Activated T-cell treated with anti-CD3 and anti-CD28 coated beads for 48 hours (primary cell): Measurements from ENCODE around the gene PKMYT1.

Source experiments
- DNase-seq: peaks from one replicate; pipeline ENCODE4 v3.0.0-alpha.2; 2020; ENCODE audit warnings: low read depth

Gene PKMYT1

GRCh38 chr16:2980227-2981176 lies at the start of gene PKMYT1:
Gene PKMYT1, minus strand, starts transcription at chr16:2980446. Its CDS starts 789 bp downstream, at chr16:2979657.
- peak; percentile 98 for DNase-seq

GRCh38 chr16:3029491-3030221 lies 49.4 kb upstream of the PKMYT1 start:
- DNase-seq, result peak; percentile 53

DNA sequence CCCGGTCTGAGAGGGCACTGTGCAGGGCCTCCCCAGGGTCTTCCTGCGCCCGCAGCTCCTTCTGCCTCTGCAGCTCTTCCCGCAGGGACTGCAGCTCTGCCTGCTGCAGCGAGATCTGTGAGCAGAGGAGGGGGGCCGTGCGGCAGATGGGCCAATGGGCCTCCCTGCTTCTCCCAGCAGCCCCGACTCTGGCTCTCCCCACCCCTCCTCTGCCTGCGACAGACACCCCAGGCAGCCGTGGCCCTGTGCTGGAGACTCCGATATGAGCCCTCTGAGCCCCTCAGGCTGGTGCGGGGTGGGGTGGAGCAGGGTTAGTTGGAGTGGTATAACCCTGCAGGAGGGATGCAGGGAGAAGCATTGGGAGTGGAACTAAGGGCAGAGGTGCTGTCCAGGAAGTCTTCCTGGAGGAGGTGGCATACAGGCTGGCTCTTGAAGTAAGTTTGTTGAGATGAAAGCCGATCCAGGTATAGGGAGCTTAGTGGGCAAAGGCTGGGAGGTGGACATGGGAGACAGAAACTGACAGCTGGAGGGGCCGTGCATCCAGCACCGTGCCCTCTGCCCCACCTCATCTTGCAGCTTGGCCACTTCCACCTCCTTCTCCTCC lies 48.6 kb upstream of the PKMYT1 start:
- no peak for DNase-seq

DNA sequence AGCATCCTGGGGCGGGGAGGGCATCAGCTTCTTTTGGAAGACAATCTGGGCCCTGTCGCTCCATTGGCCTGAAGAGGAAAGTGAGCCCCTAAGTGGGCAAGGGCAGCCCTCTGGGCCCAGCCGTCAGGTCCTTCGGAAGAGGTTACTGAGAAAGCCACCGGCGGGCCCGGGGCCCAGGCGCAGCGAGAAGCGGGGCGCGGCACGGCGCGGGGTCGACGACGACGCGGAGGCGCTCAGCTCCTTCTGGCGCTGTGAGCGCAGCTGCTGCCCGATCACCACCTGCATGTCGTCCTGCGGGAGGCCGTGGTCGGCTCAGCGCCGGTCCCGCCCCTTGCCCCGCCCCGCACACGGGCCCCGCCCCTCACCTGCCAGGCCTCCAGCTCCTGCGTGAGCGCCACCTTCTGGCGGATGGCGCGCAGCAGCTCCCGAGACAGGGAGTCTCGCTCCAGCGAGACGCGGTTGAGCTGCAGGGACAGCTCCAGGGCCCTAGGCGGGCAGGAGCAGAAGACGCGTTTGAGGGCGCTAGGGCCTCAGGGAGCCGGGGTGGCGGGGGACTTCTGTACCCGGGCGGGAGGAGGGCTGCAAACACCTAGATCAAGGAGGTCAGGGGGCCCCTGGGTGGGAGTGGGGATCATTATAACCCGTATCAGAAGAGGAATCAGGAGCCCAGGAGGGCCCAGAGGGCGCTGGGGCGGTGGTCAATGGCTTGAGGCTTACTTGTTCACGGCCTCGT lies 47.9 kb upstream of the PKMYT1 start:
- peak; percentile 91 for DNase-seq

DNA sequence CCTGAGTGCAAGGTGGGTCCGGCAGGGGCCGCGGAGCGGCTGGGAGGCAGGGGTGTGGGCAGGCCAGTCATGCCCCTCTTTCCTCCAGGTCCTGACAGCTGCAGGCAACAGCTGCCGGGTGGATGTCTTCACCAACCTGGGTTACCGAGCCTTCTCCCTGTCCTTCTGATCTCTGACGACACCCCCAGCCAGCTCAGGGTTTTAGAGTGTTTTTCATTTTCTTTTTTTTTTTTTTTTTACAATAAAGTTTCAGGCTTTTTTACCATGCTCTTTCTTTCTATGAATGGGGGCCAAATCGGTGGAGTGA lies 47.2 kb upstream of the PKMYT1 start:
- DNase-seq, result no peak

- DNase-seq, result no peak
These were observed 46.6 kb upstream of the PKMYT1 start for GRCh38 chr16:3026609-3027488.

DNA sequence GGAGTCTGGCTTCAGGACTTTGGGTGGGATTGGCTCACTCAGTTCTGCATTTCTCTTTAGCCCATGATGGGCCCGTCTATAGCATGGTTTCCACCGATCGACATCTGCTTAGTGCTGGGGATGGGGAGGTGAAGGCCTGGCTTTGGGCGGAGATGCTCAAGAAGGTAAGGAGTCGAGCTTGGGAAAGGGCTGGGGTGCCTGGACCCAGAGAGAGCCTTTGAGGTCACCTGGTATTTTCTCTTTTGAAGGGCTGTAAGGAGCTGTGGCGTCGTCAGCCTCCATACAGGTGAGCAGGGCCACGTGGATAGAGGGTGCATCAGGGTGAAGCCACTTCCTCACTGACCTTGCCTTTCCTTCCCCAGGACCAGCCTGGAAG lies 45.7 kb upstream of the PKMYT1 start:
- no peak for DNase-seq

DNA sequence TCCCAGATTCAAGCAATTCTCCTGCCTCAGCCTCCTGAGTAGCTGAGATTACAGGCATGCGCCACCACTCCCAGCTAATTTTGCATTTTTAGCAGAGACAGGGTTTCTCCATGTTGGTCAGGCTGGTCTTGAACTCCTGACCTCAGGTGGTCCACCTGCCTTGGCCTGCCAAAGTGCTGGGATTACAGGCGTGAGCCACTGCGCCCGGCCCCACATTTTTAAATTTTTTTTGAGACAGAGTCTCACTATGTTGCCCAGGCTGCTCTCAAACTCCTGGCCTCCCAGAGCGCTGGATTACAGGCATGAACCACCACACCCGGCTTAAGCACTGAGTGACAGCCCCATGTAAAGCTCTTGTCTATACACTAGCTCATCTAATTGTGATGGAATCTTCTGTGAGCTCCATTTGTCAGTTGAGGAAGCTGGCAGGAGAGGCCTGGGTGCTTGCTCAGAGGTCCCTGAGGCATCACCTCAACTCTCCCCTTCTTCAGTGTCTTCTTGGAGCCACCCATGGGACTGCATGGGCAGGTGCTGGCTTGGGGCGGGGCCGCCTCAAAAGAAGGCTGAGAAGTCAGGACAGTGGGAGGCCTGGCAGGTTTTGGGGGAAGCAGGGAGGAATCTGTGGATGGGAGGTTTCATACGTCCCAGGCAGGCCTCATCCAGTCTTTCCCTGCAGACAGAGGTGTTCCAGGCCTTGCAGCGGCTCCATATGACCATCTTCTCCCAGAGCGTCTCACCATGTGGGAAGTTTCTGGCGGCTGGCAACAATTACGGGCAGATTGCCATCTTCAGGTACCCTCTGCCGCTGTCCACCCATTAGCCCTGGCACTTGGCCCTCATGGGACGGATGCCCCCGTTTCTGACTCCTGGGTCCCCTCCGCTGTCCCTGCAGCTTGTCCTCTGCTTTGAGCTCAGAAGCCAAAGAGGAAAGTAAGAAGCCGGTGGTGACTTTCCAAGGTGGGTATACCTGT lies 45.1 kb upstream of the PKMYT1 start:
- DNase-seq, result no peak

- peak; percentile 93 for DNase-seq
These were observed 43.6 kb upstream of the PKMYT1 start, which contains the start of the genes HCFC1R1 and THOC6 for GRCh38 chr16:3023669-3024478. Gene HCFC1R1, minus strand, starts transcription at chr16:3023942. Its CDS starts 1 bp downstream, at chr16:3023941. Gene THOC6, plus strand, starts transcription at chr16:3024035. Its CDS starts 292 bp downstream, at chr16:3024327.

DNA sequence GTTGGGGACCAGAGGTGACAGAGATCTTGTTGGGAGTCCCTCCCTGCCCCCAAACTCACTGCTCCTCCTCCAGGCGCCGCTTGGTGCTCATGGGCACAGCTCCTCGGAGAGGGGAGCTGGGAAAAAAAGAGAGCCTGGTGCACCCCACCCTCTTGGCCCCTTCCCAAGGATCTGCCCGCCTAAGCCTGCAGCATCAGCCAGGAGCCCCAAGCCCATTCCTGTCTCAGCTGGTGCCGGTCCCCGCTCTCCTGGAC lies 43.1 kb upstream of the PKMYT1 start:
- no peak for DNase-seq

DNA sequence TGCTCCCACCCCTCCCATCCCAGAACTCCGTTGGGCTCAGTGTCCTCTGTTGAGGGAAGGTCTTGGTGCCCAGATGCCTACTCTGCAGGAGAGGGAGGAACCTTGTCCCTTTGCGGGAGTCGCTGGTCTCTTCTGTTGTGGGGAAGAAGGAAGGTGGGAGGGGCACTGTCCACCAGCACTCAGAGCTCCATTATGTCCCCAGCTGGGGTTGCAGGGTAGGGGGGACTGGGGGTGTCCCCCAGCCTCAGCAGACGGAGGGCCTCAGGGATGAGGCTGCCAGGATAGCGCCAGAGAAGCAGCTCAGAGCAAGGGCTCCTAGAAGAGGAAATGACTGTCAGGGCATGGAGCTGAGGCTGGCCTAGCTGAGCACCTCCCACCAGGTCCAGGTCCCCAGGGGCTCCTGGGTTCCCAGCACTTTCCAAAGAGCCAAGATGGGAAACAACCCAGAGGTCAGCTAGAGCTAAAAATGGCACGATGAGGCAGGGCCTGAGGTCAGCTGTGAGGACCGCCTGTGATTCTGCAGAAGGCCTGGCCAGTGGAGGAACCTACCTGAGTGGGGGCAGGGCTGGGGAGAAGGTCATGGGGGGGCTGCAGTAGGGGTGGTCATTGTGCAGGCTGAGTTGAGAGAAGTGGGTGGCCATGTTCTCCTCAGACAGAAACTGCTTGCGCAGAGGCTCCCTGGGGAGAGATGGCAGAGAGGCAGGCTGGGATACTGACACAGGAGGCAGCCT lies 42.6 kb upstream of the PKMYT1 start:
- DNase-seq, result no peak

- DNase-seq, result peak; percentile 86
These were observed 42.0 kb upstream of the PKMYT1 start for GRCh38 chr16:3022208-3022683.

DNA sequence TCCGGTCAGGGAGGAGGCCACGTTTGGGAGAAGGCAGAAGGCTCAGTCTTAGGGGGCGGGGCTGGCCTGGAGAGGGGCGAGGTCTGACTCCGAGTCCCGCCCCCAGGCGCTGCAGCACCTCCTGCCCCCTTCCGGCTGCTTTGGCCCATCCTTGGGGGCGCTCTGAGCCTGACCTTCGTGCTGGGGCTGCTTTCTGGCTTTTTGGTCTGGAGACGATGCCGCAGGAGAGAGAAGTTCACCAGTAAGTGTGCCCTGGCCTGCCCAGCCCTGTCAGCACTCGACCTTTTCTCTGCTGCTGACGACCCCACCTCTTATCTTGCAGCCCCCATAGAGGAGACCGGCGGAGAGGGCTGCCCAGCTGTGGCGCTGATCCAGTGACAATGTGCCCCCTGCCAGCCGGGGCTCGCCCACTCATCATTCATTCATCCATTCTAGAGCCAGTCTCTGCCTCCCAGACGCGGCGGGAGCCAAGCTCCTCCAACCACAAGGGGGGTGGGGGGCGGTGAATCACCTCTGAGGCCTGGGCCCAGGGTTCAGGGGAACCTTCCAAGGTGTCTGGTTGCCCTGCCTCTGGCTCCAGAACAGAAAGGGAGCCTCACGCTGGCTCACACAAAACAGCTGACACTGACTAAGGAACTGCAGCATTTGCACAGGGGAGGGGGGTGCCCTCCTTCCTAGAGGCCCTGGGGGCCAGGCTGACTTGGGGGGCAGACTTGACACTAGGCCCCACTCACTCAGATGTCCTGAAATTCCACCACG lies 41.4 kb upstream of the PKMYT1 start:
- peak; percentile 88 for DNase-seq

DNA sequence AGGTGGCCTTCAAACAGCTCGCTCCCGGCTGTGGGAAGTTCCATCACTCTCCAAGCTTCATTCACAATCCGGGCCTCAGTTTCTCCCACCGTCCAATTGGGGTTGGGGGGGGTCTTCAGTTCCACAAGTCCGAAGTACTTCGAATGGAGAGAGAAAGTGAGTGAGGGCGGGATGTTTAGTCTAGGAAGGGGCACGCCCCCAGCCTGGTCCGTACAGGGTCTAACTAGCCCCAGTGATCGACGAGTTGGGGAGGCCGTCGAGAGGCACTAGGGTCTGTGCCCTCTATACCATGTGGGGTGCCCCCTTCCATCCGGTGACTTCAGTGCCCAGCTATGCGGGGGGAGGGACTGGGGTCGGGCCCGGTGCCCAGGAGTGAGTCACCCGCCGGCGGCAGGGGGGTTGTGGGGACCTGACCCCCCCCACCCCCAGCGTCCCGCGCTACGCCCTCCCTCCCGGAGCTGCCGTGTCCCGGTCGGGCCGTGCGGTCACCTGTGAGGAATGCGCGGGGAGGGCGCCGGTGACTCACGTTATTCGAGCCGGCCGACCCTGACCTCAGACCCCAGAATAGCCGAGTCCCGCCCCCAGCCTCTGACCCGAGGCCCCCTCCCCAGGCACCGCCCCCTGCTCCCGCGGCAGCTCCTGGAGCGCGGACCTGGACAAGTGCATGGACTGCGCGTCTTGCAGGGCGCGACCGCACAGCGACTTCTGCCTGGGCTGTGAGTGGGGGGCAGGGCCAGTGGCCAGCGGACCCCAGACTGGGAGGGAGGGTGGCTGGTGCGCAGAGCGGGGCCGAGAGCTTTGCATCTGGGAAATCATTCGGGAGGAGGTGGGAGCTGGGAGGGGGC lies 40.6 kb upstream of the PKMYT1 start:
- DNase-seq, result peak; percentile 46

DNA sequence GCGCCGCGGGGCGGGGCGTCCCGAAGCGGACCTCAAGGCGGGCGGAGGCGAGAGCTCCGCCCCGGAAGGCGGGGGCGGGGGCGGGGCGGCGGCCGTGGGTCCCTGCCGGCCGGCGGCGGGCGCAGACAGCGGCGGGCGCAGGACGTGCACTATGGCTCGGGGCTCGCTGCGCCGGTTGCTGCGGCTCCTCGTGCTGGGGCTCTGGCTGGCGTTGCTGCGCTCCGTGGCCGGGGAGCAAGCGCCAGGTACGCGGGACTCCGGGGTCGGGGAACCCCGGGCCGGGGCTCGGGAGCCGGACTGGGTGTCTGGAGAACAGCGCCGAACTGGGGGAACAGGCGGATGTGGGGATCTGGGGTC lies 40.0 kb upstream of the PKMYT1 start, which contains the start of gene TNFRSF12A:
TNFRSF12A (plus strand) TSS at position 122 of the 357 bp plus-strand sequence; CDS start at position 152, 30 bp downstream.
- peak; percentile 77 for DNase-seq

GRCh38 chr16:3019594-3020246 lies 39.5 kb upstream of the PKMYT1 start:
- no peak for DNase-seq
